Heart left ventricle (tissue), 16 donors: ENCODE results near the gene HNF1B. TPM values are rescaled to one million over a fixed set of nuclear protein-coding genes. Genes with fewer than 3 reads are reported as not detected.

Experiments used
- ATAC-seq, 4 donors: fragments of 200-7000 bp; cut with Tn5 transposase; one replicate each; pipeline ENCODE4 v1.9.1; 2020 to 2022; ENCODE audit warnings: moderate library complexity in 4 of 4, mild to moderate bottlenecking in 3 of 4, moderate number of reproducible peaks in 1 of 4
- DNase-seq, 5 donors: peaks; one replicate each; pipeline ENCODE4 v3.0.0-alpha.2; 2020
- H3K27ac ChIP-seq, 12 donors: fragments of 200-600 bp; sonication (generic) in 4 of 12; one replicate each; pipeline versions ENCODE4 v1.5.0 to v1.8.0; 2016 to 2022; ENCODE audit warnings: mild to moderate bottlenecking in 2 of 12
- H3K27me3 ChIP-seq, 9 donors: fragments of 200-600 bp; sonication (generic) in 2 of 9; one replicate each; pipeline versions ENCODE4 v1.5.1 to v1.8.0; 2016 to 2022; ENCODE audit warnings: mild to moderate bottlenecking in 3 of 9
- H3K36me3 ChIP-seq, 9 donors: fragments of 200-600 bp; sonication (generic) in 2 of 9; one replicate each; pipeline versions ENCODE4 v1.5.0 to v1.8.0; 2018 to 2022; ENCODE audit warnings: mild to moderate bottlenecking in 2 of 9
- H3K4me1 ChIP-seq, 12 donors: fragments of 200-600 bp; sonication (generic) in 4 of 12; one replicate each; pipeline versions ENCODE4 v1.5.0 to v1.8.0; 2016 to 2022; ENCODE audit warnings: mild to moderate bottlenecking in 3 of 12
- H3K4me3 ChIP-seq, 12 donors: fragments of 200-600 bp; sonication (generic) in 4 of 12; one replicate each; pipeline versions ENCODE4 v1.5.0 to v1.8.0; 2017 to 2022; ENCODE audit warnings: mild to moderate bottlenecking in 9 of 12, moderate library complexity in 4 of 12
- H3K9me3 ChIP-seq, 12 donors: fragments of 200-600 bp; sonication (generic) in 4 of 12; one replicate each; pipeline versions ENCODE4 v1.5.0 to v1.8.0; 2016 to 2022; ENCODE audit warnings: mild to moderate bottlenecking in 1 of 12
- CTCF ChIP-seq, 12 donors: fragments of 200-600 bp; sonication (generic) in 4 of 12; IDR thresholded peaks; one replicate each; pipeline versions ENCODE4 v1.5.0 to v1.8.0; 2018 to 2022; ENCODE audit warnings: antibody characterized with exemption in 12 of 12, mild to moderate bottlenecking in 5 of 12
- POLR2A ChIP-seq, 2 donors: fragments of 450-650 bp; IDR thresholded peaks; one replicate each; pipeline ENCODE4 v1.6.1; 2017; ENCODE audit warnings: antibody characterized with exemption in 2 of 2, mild to moderate bottlenecking in 2 of 2, moderate library complexity in 2 of 2
- WGBS, 4 donors: extraction: QIAGEN DNeasy Blood & Tissue Kit in 2 of 4; methylation state at CpG; one replicate each; pipeline versions ENCODE4 v1.1.5 to v1.1.7; 2013 to 2018; 5-methylcytosine and 5-hydroxymethylcytosine counted together
- intact Hi-C, 10 donors: fragments of 100-400 bp; cut with DNase I; formaldehyde crosslinking; loops; one replicate each; pipeline versions ENCODE4 v1.11.1 to v1.14.2; 2022
- polyA plus RNA-seq, 2 donors: library from polyadenylated mRNA; stranded (reverse); fragments of 200-250 nt; gene quantifications; one replicate each; pipeline ENCODE4 v1.2.3, GENCODE V29; 2013
- total RNA-seq, 9 donors: library from RNA; depleted of rRNA in 2 of 9; stranded (reverse); fragments of >200 nt in 2 of 9; fragmentation: NEBNext Ultra II Directional in 3 of 9; extraction: Animal tissue kit (Norgen Biotek cat#: 25700) in 3 of 9; gene quantifications; one replicate each; pipeline versions ENCODE4 v1.1.0 to v1.2.4, GENCODE V29; 2016 to 2023
- donor health status: ischemic (EF 13 %, LVEDD 7.1; RV severe dilation, severe dysfunction).
- donor health status: healthy with polysubstance abuse.
- donor health status: DM: no; HTN: yes; CAD: no.
- donor health status: DM: no; HTN: no; CAD: no.
- donor health status: ischemic (EF 25% LVEDD 6.9; RV normal size, moderate dysfunction).
- donor health status: ischemic (EF 25% LVEDD 5.7; RV mildly dilated, moderate dysfunction).
- donor health status: healthy.
- donor health status: DM: yes; HTN: yes; CAD: no.
- donor health status: ischemic (EF 35%, LVEDD 5.7; RV mildly dilated, moderate dysfunction).
- donor health status: nonischemic (EF 11% LVEDD 7.7; RV severe dilation, severe dysfunction).
- donor health status: DM: yes; HTN: yes; CAD: no.
- donor health status: PGD.
- donor health status: ischemic (EF 29% LVEDD 5.4; RV normal size, mild dysfunction).
- donor health status: nonischemic (EF 23%, LVEDD 6.1; RV moderate dilation, normal function).

Gene HNF1B
- total and polyA plus RNA-seq, 11 donors, result not detected

DNA sequence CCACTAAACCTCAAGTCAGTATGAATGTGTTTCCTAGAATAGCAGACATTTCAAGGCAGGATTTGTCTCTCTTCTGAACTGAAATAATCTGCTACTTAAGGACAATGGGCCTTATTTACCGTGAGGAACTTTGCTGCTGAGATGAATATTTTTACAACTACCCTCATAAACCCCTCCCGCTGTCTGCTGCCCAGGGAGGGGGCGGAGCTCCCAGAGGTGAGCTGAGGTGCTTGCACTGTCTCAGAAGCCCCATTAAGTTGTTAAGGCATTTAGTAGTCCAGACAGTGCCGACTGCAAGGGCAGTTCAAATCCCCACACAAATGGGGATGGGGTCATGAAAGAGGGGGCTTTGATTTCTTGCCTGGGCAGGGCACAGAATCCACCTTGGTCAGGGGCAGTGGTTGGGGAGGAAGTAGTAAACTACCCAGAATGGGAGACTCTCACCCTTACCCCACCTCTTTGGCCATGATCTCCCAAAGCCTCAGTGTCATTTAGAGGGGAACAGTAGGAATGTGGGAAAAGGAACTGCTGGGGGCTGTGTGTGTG, 19.2 kb downstream of the HNF1B start:
- Histone ChIP-seq H3K36me3 (no peaks in the 10 kb centered on the region), H3K27ac (no peak overlapping the region), H3K4me1 (no peaks in the 10 kb centered on the region), H3K9me3 (no peaks in the 10 kb centered on the region), H3K4me3 (no peak overlapping the region), H3K27me3 (peaks cover 0 to under 1% (median 0%) of the 10 kb centered on the region in 9 donors)
- no peak for TF ChIP-seq CTCF (IDR thresholded peaks at IDR 0.05)
- TF ChIP-seq POLR2A (IDR thresholded peaks at IDR 0.05), result no peak
- no peak for ATAC-seq
- intact Hi-C loops, result no loop called here
- no peak for DNase-seq
- WGBS, 4 donors, result 61 to 68% (median 64%) methylated on average over 4 of the region's 4 CpGs

GRCh38 chr17:37725021-37725595, 19.8 kb downstream of the HNF1B start:
- H3K4me3 ChIP-seq, result no peak overlapping the region
- TF ChIP-seq POLR2A (IDR thresholded peaks at IDR 0.05), result no peak
- no peak for TF ChIP-seq CTCF (IDR thresholded peaks at IDR 0.05)
- H3K27me3 ChIP-seq, result no peaks in the 10 kb centered on the region
- ATAC-seq (no peak), DNase-seq (no peak)
- intact Hi-C loops, result no loop called here
- 67 to 69% (median 68%) methylated on average over 5 of the region's 5 CpGs for WGBS, 4 donors
- H3K9me3 ChIP-seq, result no peaks in the 10 kb centered on the region
- no peaks in the 10 kb centered on the region for H3K36me3 ChIP-seq
- H3K4me1 ChIP-seq, result no peaks in the 10 kb centered on the region
- H3K27ac ChIP-seq, result no peak overlapping the region

DNA sequence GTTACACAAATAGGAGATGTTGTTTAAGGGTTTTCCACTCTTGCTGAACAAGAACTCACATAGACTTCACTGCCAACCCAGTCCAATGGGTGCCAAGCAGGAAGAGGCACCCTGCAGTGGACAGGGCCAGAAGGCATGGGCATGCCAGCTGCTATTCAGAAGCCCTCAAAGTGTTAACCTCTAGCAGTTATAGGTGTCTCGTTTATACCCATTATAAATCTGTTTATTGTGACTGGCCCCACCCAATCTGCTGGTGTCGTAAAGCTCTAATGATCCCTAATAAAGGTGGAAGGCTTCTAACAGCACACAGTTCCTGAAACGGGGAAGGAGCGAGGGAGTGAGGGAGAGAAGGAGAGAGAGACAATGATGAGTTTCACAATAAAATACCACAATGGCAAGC, 23.9 kb downstream of the HNF1B start:
- no peak for TF ChIP-seq CTCF (IDR thresholded peaks at IDR 0.05)
- TF ChIP-seq POLR2A (IDR thresholded peaks at IDR 0.05), result no peak
- H3K27ac ChIP-seq, result no peak overlapping the region
- intact Hi-C loops, result no loop called here
- 76 to 85% (median 84%) methylated on average over 4 of the region's 4 CpGs for WGBS, 4 donors
- ATAC-seq (no peak), DNase-seq (no peak)
- H3K4me3 ChIP-seq, result no peak overlapping the region
- no peaks in the 10 kb centered on the region for H3K9me3 ChIP-seq
- no peaks in the 10 kb centered on the region for H3K36me3 ChIP-seq
- peaks cover 0 to 4% (median 0%) of the 10 kb centered on the region in 9 donors for H3K27me3 ChIP-seq
- peaks cover 0 to 13% (median 5%) of the 10 kb centered on the region in 12 donors for H3K4me1 ChIP-seq

DNA sequence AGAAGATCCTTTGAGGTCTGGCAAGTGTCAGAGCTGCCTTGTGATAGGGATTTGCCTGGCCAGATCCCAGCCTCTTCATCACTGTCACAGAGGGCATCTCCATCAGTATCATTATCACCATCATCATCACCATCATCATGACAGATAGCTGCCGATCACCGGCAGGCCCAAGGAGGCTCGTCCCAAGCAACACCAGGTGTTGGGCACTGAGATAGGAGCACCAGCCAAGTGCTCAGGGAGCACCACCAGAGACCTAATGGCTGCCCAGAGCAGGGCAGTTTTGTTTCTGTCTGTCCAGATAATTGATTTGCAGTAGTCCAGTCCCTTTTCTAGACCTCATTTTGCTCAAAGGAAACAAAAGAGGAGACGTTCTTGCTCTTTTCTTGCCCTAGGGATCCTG, 25.0 kb downstream of the HNF1B start:
- peaks cover 0 to 4% (median 0%) of the 10 kb centered on the region in 9 donors for H3K27me3 ChIP-seq
- ATAC-seq (no peak), DNase-seq (no peak)
- H3K9me3 ChIP-seq, result no peaks in the 10 kb centered on the region
- H3K4me3 ChIP-seq, result no peak overlapping the region
- no peaks in the 10 kb centered on the region for H3K36me3 ChIP-seq
- WGBS, 4 donors, result 59 to 88% (median 79%) methylated on average over 1 to 4 of the region's 4 CpGs
- H3K27ac ChIP-seq, result no peak overlapping the region
- TF ChIP-seq POLR2A (IDR thresholded peaks at IDR 0.05), result no peak
- no peak for TF ChIP-seq CTCF (IDR thresholded peaks at IDR 0.05)
- intact Hi-C loops, result no loop called here
- peaks cover 0 to 13% (median 5%) of the 10 kb centered on the region in 12 donors for H3K4me1 ChIP-seq
